HG02610 (cell line): ENCODE measurements around the gene IL22RA1.

Source experiments
- ATAC-seq: cut with Tn5 transposase; IDR thresholded peaks from one replicate; pipeline ENCODE4 v1.9.1; 2021; ENCODE audit warnings: mild to moderate bottlenecking, moderate library complexity; ENCODE audit not compliant: unreplicated experiment

IL22RA1 gene

GRCh38 chr1:24077278-24077978, 65.5 kb downstream of the IL22RA1 start:
- ATAC-seq, result no peak

GRCh38 chr1:24075946-24076345, 67.0 kb downstream of the IL22RA1 start:
- ATAC-seq, result no peak

DNA sequence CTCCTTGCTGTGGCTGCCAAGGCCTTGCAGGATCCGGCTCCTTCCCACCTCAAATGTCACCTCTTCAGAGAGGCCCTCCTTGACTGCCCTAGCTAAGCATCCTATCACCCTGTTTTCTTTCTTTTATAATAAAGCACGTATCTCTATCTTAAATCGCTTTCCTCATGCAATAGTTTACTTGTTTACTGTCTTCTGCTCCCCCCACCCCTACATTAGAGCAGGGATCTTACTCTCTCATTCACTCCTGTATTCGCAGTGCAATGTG, 67.4 kb downstream of the IL22RA1 start:
- no peak for ATAC-seq

- no peak for ATAC-seq
Measured at GRCh38 chr1:24074817-24075589, 67.9 kb downstream of the IL22RA1 start.

GRCh38 chr1:24074196-24074595, 68.7 kb downstream of the IL22RA1 start:
- no peak for ATAC-seq

DNA sequence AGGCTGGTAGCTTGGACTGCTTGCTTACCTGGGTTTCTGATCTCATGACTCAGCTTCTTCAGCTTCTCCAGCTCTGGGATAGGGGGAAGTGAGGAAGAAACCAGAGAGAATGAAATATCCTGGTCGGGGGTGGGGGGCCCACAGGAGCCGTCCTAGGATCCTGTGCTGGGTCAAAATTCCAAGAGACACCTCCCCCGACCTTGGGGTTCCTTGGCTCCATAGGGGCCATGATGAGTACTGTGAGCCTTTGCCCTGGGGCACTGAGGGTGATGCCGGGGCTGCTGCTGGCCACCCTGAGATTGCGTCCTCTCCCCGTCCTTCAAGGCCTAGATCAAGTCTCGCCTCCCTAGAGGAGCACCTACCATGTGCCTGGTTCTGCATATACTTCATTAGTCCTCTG, 71.0 kb downstream of the IL22RA1 start:
- ATAC-seq, result no peak

DNA sequence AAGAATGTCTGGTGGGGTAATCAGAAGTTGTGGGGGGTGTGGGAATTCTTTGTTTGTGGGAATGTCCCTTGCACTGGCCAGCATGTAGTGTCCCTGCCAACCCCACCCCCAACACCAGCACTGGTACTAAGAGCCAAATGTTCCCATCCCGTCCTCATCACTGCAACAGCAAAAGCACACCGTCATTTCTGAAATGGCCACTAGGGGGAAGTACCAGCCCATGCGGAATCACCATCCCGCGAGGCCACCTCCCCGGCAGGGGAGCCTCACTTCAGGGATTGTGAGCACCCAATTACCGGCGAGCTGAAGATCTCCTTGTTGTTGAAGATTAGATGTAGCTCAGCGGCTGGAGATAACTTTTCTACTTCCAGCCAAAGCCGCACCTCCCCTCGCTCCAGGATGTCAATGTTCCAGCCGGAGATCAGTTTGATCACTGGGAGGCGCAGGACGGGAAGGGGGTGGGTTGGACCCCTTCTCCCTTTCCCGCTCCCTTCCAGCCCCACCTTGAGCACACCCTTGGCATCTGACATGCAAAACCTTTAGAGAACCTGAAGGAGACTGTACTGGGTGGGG, 72.0 kb downstream of the IL22RA1 start:
- ATAC-seq, result peak; percentile 54

GRCh38 chr1:24069817-24070216, 73.1 kb downstream of the IL22RA1 start:
- no peak for ATAC-seq
